Stimulated activated CD4-positive, alpha-beta T cell treated with anti-CD3 and anti-CD28 coated beads, Interleukin-12 subunit alpha, Interleukin-12 subunit beta, amount 100 ng/mL, for 24 hours (primary cell): ENCODE data around the gene METTL22.

Source experiments
- DNase-seq, 2 experiments: peaks; one replicate each; pipeline ENCODE4 v3.0.0-alpha.2; 2020; ENCODE audit warnings: low read depth in 2 of 2

Gene METTL22

DNA sequence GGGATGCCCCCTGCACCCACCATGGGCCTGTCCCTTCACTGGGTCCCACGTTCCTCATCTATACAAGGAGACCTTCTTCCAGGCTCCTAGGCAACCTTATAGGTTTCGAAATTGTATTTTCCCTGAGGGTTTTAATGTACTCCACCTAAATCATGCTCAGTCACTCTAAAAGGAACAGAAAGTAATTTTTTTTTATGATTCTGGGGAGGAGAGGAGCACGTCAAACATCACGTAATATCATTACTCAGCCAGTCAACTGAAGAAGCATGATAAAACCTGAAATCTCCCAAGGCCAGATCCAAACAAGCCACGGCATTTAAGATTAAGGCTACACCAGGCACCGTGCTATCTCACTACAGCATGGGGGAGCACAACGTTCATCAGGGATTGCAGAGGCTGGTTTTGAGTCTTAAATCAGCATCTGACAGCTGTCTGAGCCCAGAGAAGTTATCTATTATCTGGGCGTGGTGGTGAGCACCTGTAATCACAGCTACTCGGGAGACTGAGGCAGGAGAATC, 27.3 kb upstream of the METTL22 start:
- DNase-seq: no peak

DNA sequence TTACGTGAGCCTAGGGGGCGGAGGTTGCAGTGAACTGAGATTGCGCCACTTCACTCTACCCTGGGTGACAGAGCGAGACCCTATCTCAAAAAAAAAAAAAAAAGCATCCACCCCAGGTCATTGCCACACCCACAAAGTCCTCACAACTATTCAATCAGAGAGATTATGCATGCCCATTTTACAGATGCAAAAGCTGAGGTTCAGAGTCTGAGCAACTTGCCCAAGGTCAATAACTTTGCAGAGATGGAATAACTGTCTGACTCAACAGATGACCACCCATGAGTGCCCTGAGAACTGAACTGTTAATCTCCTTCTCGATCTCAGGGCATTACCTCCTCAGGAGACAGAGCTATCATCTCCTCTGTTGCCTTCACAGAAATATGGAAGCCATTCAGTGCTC, 25.7 kb upstream of the METTL22 start:
- no peak for DNase-seq

DNA sequence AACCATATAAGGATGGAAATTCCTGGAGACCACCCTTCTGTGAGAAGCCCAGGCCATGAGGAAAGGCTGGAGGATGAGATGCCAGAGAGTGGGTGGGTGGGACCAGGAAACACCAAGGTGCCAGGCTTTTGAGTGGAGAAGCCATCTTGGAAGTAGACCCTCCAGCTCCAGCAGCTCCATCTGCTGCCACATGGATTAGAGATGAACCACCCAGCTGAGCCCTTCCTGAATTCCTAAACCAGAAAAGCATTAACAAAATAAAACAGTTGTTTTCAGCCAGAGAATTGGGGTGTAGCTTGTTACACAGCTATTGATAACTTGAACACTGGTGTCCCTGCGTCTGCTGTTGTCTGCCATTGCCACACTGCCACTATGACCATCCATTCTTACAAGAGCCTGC, 24.9 kb upstream of the METTL22 start:
- DNase-seq: no peak

DNA sequence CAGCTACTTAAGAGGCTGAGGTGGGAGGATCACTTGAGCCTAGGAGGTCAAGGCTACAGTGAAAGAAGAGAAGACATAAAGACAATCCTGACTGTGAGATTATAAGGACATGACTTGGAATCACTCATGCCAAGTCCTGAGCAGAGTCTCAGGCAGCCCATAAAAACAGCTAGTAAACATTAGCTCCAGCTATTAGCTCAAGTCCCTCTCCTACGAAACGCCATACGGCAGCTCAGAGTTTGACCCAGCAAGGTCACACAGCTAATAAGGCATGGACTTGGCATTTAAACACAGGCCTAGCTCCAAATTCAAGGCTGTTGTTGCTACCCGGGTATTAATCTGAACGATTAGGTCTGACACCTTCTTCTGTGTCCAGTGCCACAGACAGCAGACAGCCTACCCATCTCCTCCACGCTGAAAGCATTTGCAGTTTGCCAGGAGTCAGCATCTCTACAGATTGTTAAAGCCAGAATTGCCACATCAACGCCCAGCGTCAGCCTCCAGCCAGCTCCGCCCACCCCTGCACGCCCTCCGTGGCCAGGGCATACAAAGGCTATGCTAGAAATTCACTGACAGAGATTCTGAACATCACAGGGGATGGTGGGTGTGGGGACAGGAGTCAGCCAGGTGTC, 21.2 kb upstream of the METTL22 start:
- no peak for DNase-seq

DNA sequence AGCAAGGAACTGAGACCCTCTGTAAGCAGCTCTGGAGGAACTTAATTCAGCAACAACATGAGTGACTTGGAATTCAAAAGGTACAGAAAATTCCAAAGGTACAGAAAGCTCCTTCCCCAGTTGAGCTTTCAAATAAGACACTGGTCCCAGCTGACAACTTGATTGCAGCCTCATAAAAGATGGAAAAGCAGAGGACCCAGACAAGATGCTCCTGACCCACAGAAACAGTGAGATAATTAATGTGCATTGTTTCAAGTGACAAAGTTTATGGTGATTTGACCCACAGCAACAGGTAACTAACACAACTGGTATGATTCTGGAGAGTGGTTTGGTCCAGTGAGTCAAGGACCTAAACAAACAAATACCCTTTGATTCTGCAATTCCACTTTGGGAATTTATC, 15.9 kb upstream of the METTL22 start:
- no peak for DNase-seq

DNA sequence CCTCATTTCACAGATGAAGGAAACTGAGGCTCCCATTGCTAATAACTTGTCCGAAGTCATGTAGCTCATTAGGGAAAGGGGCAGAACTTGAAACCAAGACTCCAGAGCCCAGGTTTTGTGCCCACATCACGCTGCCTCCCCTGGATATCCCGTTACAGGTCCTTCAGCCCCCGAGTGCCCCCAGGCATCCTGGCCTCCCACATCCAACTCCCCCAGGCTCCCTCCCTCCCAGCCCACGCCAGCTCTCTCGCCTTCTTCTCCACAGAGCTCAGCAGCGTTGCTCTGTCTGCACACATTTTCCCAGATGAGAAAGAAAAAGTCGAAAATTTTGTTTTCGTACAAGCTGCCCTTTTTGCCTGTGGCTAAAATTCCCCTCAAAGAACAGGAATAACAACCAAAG, 14.3 kb upstream of the METTL22 start:
- no peak for DNase-seq

DNA sequence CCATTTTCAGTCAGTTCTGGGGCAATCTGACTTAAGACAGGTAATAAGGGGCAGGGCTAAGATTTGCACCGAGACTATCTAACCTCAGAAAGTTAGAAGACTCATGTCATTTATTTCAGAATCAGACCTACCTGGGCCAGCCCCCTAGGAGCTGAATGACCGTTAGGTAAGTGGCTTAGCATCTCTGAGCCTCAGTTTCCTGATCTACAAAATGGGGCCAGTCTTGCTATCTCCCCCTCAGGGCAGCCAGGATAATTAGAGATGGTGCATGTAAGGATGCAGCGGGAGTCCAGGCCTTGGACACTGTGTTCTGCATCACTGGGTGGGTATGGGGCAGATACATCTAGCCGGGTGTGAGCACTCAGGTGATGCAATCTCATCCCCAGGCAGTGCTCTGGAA, 10.4 kb upstream of the METTL22 start:
- DNase-seq: no peak

DNA sequence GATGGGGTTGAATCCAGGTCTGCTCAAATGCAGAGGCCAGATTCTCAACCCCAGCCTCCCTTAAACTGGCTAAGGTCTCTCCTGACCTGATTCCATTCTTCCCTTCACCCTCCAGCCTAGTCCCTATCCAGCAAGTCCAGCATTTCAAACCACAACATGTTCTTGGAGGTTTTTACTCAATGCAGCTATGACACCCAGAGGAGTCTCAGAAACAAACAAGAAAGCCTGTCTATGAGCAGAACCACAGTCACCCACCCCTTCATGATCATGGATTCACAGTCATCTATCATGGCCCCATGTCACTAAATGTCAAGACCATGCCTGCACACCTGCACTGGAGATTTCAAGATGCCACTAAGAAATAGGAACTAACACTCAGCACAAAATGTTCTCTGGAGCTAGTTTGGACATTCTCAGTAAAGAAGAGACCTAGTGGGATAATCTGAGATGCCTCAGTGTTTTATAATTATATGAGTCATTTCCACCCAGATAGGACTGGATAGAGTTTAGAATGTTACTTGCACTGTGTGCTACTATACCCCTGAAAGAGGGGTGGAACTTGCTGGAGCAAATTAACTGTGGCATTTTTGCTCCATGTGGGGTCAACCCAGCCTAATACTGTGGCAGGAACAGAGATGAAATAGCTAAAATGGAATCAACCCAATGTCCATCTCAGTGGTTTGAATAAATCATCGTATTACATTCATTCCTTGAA, 9.5 kb upstream of the METTL22 start:
- DNase-seq: no peak

DNA sequence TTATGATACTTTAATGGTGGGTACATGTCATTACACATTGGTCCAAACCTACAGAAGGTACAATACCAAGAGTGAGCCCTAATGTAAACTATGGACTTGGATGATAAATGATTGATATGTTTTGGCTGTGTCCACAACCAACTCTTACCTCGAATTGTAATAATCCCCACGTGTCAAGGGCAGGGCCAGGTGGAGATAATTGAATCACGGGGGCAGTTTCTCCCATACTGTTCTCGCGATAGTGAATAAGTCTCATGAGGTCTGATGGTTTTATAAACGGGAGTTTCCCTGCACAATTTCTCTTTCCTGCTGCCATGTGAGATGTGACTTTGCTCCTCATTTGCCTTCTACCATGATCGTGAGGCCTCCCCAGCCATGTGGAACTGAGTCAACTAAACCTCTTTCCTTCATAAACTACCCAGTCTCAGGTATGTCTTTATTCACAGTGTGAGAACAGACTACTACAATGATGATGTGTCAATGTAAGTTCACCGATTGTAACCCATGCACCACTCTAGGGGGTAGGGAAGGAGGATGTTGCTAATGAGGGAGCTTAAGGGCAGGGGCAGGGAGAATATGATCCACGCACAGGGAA, 7.0 kb upstream of the METTL22 start:
- no peak for DNase-seq

DNA sequence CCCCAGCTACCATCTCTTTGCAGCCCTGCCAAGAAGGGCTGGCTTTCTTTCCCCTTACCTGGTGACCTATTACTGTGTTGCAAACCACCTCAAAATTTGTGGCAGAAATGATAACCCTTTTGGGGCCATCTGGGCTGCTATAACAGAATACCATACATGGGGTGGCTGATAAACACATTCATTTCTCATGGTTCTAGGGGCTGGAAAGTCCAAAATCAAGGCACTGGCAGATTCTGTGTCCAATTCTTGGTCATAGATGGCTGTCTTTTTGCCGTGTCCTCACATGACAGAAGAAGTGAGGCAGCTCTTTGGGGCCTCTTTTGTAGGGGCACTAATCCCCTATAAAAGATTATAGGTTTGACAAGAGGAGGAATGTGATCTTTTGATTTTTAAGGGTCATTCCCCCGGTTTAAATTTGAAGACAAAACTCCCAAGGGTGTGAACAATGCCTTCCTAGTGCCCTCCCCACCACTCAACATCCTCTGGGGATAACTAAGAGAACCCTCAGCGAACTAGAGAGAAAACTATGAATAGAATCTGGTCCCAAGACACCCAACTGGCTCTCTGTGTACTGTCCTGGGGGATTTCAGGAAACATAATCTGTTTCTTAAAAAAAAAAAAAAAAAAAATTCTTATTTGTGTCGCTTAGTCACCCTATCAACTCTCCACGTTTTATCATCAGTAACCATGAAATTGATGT, 1.7 kb upstream of the METTL22 start:
- DNase-seq: no peak

DNA sequence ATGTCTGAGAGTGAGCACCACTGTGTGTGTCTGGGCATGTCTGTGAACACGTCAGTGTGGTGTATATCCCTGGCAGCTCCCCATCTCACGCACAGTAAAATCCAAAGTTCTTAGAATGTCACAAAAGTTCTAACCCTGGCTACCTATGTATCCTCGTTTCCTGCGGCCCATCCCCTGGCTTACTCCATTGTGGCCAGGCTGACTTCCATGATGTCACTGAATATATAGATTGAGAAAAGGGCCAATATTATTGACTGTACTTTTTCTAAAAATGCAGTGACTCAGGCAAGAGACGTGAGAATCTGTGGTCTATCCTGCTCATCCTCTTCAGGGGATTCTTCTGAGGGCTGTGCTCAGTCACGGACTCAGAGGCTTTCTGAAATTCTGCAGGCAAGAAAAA, 963 bp upstream of the METTL22 start:
- DNase-seq: no peak

DNA sequence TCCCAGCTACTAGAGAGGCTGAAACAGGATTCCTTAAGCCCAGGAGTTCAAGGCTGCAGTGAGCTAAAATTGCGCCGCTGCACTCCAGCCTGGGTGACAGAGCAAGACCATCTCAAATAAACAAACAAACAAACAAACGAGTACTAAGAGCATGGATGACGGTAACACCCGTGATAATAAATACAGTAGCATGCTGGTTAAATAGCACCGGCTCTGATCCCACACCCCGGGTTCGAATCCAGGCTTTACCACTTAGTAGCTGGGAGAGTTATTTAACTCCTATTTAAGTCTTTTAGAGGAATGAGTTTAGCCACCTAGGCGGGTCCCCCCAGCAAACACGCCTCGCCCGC, 301 bp upstream of the METTL22 start:
- DNase-seq: no peak

DNA sequence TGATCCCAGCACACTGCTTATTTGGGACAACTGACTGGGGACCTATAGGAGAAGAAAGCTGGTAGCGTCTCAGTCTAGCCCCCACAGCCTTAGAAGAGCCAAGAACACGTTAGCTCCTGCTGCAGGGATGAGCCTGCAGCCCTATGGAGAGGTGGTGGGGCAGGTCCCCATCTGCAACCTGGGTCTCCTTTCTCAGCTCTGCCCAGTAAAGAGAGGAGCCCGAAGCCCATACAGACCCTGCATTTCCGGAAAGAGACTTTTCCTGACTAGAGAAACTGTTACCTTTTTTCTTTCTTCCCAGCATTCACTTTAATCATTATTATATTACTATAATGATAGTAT, 788 bp downstream of the METTL22 start:
- DNase-seq: no peak

DNA sequence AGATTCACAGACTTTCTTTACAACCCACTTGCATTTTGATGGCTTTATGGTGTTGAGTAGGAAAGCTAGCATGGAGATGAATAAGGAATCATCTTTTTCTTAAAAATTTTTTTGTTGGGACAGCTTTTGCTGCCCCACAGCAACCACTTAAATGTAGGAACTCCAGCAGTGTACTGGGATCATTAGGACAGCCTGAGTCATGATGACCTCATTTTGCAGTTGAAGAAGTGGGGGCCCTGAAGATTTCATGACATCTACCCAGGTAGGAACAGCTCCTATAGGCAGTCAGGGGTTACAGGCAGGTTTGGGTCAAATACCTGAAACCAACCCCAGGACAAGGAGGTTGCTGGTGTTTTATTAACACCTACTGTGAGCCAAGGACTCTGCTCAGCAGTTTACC, 2.1 kb downstream of the METTL22 start:
- no peak for DNase-seq

DNA sequence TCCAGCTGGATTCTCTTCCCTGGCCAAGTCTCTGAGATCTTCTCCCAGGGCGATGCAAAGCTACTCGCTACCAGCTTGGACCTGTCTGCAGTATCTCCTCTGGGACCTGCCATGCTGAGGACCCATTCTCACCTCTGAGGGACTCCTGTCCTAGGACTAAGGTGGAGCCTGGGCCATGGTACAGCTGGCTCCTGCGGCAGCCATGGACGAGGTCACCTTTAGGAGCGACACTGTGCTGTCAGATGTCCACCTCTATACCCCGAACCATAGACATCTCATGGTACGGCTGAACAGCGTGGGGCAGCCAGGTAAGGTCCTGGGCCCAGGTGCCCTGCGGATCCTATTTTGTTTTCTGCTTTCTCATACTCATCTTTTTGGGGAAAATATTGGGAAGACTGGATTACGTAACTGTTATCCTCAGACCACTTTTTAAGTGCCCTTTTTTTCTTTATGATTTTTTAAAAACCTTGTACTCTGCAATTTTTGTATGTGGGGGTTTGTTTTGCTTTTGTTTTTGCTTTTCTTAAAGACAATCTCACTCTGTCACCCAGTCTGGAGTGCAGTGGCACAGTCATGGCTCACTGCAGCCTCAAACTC, 4.1 kb downstream of the METTL22 start:
- DNase-seq: no peak

DNA sequence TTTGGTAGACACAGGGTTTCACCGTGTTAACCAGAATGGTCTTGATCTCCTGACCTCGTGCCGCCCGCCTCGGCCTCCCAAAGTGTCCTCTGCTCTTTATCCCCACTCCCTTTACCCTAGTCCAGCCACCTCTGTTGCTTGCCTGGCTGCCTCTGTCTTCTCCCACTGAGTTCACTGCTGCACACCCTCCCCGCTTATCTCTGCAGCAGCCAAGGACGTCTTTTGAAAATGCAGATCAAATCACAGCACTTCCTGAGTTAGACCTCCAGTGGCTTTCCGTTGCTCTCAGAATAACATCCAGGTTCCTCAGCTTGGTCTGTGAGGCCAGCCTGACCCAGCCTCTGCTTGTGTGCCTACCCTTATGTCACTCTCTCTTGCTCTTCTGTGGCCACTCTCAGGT, 5.4 kb downstream of the METTL22 start:
- no peak for DNase-seq

DNA sequence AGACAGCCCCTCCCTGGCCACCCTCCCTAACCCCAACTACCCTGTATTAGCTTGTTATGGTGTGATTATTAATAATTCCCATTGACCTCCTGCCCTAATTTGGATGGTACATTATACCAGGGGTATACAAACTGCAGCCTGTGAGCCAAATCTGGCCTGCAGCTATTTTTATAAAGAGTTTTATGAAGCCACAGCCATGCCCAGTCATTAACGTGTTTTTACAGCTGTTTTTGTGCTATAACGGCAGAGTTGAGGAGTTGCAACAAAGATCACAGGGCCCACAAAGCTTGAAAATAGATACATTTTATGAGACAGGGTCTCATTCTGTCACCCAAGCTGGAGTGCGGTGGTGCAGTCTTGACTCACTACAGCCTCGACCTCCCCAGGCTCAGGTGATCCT, 6.0 kb downstream of the METTL22 start:
- DNase-seq: no peak

DNA sequence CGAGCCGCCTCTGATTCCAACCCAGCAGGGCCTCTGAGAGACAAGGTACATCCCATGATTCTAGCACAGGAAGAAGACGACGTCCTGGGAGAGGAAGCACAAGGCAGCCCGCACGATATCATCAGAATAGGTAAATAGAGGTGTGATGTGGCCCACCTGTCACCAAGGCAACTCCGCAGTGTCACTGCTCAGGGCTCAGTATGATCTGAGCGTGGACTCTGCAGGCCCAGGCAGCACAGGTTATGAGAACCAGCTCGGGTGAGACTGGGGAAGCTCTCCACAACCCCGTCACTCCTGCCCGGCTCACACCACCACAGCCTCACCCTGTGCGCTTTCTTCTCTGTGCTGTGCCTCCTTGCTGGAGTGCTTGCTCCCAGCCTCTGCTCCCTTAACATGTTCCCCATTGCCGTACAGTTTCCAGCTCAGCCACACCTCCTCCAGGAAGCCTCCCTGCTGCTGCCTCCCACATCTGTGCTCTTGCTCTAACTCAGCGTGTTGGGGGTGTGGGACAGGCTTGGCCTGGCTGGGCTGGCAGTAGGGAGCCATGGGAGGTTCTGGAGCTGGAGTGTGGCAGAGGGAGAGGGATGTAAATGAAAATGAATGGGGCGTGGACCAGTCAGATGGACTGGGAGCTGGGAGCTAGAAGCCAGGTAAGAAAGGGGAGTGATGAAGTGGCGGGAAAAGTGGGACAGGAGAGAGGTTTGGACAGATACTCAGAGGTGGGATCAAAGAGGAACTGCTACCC, 7.7 kb downstream of the METTL22 start:
- DNase-seq: no peak

DNA sequence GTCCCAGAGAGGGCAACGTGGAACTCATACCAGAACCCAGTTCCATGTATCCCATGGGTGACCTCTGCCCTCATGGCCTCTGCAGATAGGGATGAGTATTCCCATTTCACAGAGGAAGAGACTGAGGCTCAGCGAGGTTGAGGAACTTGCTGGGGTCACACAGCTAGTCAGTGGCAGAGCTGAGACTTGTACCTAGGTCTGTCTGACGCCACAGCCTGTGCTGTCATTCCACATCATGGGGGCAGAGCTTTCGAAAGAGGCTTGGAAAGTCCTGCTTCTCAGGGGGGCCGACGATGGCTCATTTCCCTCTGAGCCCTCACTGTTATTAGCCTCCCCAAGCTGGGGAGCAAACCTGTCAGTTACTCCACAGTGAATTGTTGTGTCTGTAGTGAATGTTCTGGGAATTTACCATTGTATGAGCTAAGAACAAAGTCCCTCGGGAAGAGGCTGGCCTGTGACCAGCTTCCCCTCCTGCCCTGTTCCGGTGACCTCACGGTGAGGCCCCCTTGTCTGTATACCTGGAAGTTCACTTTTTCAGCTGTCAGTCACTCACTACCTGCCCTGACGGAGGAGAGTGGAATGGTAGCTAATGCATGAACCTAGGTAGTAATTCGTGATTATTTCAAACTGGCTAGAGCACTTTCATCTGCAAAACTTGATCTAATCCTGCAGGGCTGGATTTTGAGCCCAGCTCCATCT, 8.9 kb downstream of the METTL22 start:
- DNase-seq: no peak

DNA sequence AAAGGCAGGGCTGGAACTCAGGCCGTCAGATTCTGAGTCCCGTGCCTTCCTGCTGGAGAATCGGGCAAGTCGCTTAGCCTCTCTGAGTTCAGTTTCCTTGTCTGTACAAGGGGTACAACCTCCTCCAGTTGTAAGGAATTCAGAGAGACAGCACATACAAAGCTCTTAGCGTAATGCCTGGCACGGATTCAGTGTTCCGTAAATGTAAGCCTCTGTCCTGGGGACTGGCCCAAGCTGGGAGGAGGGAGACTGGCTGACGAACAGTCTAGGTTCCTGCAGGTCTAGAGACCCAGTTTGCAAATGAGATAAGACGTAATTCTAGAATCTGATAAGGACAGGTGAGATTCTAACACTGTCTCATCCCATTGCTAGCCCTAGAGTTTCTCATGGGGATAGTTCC, 9.9 kb downstream of the METTL22 start:
- no peak for DNase-seq

DNA sequence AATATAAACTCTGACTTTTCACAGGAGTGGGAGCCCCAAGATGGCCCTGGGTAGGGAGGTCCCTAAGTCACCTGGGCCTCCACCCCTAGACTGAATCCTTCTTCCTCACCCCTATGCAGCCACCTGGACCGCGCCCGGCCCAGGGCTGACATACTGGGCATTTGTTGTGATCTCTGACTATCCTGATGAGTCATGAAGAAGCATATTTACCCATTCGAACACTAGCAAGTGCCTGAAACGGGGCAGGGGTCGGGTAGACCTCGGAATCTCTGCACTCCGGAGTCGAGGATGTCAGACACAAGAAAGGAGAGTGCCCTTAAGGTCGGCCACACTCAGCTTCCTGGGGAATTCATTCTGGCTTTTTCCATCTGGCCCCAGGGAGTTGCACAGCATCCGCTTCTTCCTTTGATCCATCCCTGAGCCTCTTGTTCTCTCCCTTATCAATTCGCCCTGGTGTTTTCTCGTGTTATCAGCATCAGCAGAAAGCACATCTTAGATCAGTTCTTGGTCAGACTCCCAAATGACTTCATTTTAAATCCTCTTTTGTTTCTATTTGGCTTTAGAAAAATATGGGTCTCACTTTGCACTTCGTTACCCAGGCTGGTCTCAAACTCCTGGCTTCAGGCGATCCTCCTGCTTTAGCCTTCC, 10.4 kb downstream of the METTL22 start:
- DNase-seq: no peak
